LNCAP (cell line): Measurements from ENCODE around the gene MYO7A.

Experiments used
- TF ChIP-seq, protein P1 (sequence below): fragments of 450-650 bp; IDR thresholded peaks from 2 replicates; pipeline ENCODE4 v1.5.1; 2017; ENCODE audit warnings: mild to moderate bottlenecking

Gene MYO7A

DNA sequence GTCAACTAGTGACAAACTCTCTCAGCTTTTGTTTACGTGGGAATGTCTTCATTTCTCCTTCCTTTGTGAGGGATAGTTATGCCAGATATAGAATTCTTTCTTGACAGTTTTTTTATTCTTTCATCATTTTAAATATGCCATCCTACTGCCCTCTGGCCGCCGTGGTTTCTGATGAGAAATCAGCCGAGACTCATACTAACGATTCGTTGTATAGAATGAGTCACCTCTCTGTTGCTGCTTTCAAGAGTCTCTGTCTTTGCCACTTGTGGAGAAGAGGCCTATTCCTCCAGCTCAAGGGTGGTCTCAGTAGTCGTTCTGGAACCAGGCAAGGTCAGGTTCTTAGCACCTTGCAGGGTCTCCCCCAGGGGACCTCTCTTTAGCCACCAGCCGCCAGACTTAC is 8.0 kb downstream of the MYO7A start:
- TF ChIP-seq, protein P1, sequence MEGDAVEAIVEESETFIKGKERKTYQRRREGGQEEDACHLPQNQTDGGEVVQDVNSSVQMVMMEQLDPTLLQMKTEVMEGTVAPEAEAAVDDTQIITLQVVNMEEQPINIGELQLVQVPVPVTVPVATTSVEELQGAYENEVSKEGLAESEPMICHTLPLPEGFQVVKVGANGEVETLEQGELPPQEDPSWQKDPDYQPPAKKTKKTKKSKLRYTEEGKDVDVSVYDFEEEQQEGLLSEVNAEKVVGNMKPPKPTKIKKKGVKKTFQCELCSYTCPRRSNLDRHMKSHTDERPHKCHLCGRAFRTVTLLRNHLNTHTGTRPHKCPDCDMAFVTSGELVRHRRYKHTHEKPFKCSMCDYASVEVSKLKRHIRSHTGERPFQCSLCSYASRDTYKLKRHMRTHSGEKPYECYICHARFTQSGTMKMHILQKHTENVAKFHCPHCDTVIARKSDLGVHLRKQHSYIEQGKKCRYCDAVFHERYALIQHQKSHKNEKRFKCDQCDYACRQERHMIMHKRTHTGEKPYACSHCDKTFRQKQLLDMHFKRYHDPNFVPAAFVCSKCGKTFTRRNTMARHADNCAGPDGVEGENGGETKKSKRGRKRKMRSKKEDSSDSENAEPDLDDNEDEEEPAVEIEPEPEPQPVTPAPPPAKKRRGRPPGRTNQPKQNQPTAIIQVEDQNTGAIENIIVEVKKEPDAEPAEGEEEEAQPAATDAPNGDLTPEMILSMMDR: no peak

DNA sequence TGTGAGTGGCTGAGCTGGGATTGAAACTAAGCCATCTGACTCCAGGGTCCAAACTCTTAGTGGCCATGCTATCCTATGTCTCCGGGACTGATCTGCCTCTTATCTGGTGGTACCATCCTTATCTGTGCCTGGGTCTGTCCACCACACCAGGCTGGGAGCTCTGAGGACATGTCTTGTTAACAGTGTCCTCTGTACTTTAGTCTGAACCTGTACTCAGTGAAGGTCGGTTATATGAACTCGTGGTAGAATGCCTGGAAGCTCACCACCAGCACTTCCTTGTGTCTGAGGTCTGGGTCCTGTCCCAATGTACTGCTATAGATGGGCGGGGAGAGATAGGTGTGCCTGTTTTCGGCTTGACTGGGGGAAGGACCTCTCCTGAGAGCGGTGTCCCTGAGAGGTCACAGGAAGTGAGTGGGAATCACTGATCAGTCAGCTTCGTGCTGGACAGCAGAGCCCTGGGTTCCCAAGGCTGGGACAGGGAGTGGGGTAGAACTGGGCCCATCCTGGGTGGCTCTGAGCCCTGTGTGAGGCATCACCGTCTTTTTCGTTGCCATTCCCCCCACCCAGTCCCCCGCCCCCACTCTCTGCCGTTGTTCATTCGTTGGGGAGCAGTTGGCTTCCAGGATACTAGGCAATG is 8.9 kb downstream of the MYO7A start:
- TF ChIP-seq, protein P1: no peak

DNA sequence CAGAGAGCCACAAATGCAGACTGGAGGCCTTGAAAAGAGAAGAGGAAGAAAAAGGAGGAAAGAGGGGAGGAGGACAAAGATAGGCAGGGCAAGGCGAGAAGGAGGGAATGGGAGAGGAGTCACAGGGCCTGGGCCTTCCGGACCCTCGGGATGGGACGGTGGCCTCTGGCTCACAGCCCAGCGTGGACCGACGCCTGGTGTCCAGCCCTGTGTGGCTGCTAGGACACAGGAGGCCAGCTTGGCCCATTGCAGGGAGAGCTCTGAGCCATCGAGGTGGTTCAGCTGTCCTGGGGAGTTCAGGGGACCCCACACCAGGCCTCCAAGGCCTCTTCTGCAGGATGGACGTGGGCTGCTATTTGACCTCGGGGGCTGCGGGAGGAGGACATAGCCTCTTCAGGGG is 9.4 kb downstream of the MYO7A start:
- TF ChIP-seq, protein P1: no peak

DNA sequence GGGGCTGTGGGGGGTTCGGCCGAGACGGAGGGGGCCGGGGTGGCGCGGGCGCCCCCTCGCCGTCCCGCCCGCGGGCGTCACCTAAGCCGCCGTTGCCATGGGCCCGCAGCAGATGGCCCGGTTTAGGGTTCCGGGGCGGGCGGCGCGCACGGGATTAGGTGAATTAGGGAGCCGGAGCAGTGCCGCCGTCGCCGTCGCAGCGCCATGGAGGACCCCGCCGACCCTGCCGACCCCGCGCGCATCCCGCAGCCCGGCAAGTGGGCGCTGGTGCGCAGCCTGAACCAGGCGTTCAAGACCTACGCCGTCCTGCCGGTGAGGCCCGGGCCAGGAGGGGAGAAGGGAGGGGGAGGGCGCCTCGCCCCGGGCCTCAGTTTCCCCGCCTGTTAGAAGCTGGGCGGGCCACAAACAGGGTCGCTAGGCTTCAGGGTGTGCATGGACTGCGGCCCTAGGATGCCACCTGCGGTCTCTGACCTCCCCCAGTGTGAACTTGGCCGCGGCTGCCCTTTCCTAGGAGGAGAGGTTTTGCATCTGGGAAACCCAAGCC is 10.1 kb downstream of the MYO7A start:
- TF ChIP-seq, protein P1: no peak

DNA sequence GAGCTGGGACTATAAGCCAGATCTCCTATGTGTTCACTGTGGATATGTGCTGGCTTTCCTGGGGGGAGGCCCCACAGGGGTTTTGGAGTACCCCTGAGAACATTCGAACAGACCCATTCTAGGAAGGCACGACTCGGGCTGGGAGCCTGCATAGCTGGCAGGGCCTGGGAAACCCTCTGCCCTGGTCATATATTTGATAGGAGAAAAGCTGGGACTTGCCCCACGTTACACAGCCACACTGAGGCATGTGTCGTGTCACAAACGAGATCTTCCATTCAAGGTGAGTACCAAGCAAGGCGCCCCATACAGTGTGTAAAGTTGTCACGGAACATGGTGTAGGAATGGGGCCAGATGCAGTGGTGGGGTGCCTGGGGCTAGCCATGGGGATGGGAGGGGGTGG is 11.2 kb downstream of the MYO7A start:
- TF ChIP-seq, protein P1: no peak

DNA sequence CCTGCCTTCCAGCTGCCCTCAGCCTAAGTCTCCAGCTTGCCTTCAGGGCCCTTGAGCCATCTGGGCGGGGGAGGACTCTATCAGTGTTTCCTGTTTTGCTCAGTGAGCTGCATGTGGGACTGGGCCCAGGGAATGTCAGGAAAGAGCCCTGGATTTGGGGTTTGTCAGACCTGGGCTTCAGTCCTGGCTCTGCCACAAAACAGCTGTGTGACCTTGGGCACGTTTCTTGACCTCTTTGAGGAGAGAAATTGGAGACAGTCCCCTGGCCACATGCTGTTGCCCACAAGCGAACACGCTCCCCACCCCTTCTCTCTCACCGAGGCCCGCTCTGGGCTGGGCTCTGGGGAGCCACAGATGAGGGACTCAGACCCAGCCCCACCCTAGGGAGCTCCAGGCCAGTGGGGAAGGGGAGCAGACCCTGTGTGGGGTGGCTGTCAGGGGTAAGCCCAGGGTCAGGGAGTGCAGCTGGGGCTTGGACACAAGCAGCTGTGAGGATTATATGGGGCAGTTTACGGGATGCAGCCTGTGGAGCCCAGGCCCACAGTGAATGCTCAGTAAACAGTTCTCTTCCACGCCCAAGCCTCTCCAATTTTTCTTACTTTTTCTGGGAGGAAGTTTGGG is 12.3 kb downstream of the MYO7A start:
- TF ChIP-seq, protein P1: no peak

DNA sequence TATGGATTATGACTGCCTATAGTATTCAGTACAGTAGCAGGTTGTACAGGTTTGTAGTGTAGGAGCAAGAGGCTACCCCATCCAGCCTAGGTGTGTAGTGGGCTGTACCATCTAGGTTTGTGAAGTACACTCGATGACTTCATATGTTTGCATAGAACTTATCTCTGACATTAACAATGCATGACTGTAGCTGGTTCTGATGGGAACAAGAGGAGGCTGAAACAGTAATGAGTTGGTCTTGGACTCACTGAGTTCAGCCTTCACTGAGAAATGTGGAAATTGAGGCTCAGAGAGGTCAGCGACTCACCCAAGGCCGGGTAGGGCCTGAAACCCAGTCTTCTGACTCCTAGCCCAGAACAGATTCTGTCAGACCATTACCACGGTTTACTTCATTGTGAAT is 13.0 kb downstream of the MYO7A start:
- TF ChIP-seq, protein P1: no peak
